Naive B cell (primary cell): ENCODE measurements around the gene TOM1L2. TPM values are rescaled to one million over a fixed set of nuclear protein-coding genes. Genes with fewer than 3 reads are reported as not detected.

Experiments
- ATAC-seq, 2 donors: fragments of 150-1000 bp; cut with Tn5 transposase; 2 replicates each; pipeline ENCODE4 v1.10.0; 2021; ENCODE audit warnings: low read depth in 2 of 2, mild to moderate bottlenecking in 2 of 2, moderate library complexity in 2 of 2
- DNase-seq: peaks from one replicate; pipeline ENCODE4 v3.0.0; 2022
- H3K27ac Mint-ChIP-seq, 6 donors: one replicate each; pipeline ENCODE4 v1.8.0; 2020 to 2022; ENCODE audit warnings: mild to moderate bottlenecking in 6 of 6, mixed read lengths in 6 of 6, moderate library complexity in 5 of 6, inconsistent platforms in 2 of 6
- H3K27me3 Mint-ChIP-seq, 3 donors: one replicate each; pipeline ENCODE4 v1.8.0; 2021 to 2022; ENCODE audit warnings: mixed read lengths in 3 of 3, mild to moderate bottlenecking in 1 of 3
- H3K36me3 Mint-ChIP-seq, 2 donors: one replicate each; pipeline ENCODE4 v1.8.0; 2020 to 2022; ENCODE audit warnings: mixed read lengths in 2 of 2, inconsistent platforms in 1 of 2, mild to moderate bottlenecking in 1 of 2
- H3K4me1 Mint-ChIP-seq, 3 donors: one replicate each; pipeline ENCODE4 v1.8.0; 2020 to 2022; ENCODE audit warnings: mixed read lengths in 3 of 3, inconsistent platforms in 1 of 3, mild to moderate bottlenecking in 1 of 3, moderate library complexity in 1 of 3
- H3K4me3 Mint-ChIP-seq, 8 donors: one replicate each; pipeline ENCODE4 v1.8.0; 2020 to 2022; ENCODE audit warnings: mild to moderate bottlenecking in 8 of 8, mixed read lengths in 8 of 8, moderate library complexity in 8 of 8, inconsistent platforms in 2 of 8
- H3K9me3 Mint-ChIP-seq, 7 donors: one replicate each; pipeline ENCODE4 v1.8.0; 2020 to 2022; ENCODE audit warnings: mixed read lengths in 7 of 7, mild to moderate bottlenecking in 5 of 7, inconsistent platforms in 2 of 7, moderate library complexity in 1 of 7
- polyA plus RNA-seq, 6 donors: library from polyadenylated mRNA; unstranded; fragments of 300-500 nt; fragmentation: Illumina TruSeq; gene quantifications; one replicate each; pipeline ENCODE4 v1.2.3, GENCODE V29; 2021; ENCODE audit warnings: low read depth in 6 of 6

The TOM1L2 gene
- polyA plus RNA-seq, 6 donors from 2014 or later = 2.5 to 7.0 (median 3.0) TPM

- ATAC-seq (peak in 1 of 2 donors; percentile 11), DNase-seq (no peak)
- H3K4me3 Mint-ChIP-seq = peak overlapping the region in 1 of 8 donors; percentile 29
- H3K36me3 Mint-ChIP-seq = no peaks in the 10 kb centered on the region
- H3K27me3 Mint-ChIP-seq = no peaks in the 10 kb centered on the region
- H3K27ac Mint-ChIP-seq = peak overlapping the region in 3 of 6 donors; percentile 6 to 84 (median 74)
- peaks cover 27 to 42% (median 33%) of the 10 kb centered on the region in 3 donors for H3K4me1 Mint-ChIP-seq
- no peaks in the 10 kb centered on the region for H3K9me3 Mint-ChIP-seq
These were observed 120.8 kb downstream of the TOM1L2 start for GRCh38 chr17:17851103-17852002.

- Mint-ChIP-seq H3K36me3 (no peaks in the 10 kb centered on the region), H3K27ac (peak overlapping the region in 3 of 6 donors; percentile 50 to 82 (median 75)), H3K4me1 (peaks cover 27 to 42% (median 33%) of the 10 kb centered on the region in 3 donors), H3K9me3 (no peaks in the 10 kb centered on the region), H3K27me3 (no peaks in the 10 kb centered on the region), H3K4me3 (peak overlapping the region in 3 of 8 donors; percentile 0 to 37 (median 19))
- ATAC-seq (peak; percentile 92), DNase-seq (peak; percentile 57)
These were observed 122.3 kb downstream of the TOM1L2 start for GRCh38 chr17:17849845-17850373.

GRCh38 chr17:17849147-17849820 is 122.9 kb downstream of the TOM1L2 start:
- Mint-ChIP-seq H3K4me3 (no peak overlapping the region), H3K27ac (peak overlapping the region in 3 of 6 donors; percentile 10 to 57 (median 33)), H3K27me3 (no peaks in the 10 kb centered on the region), H3K36me3 (no peaks in the 10 kb centered on the region), H3K4me1 (peaks cover 27 to 42% (median 33%) of the 10 kb centered on the region in 3 donors), H3K9me3 (no peaks in the 10 kb centered on the region)
- DNase-seq (no peak), ATAC-seq (peak; percentile 19 to 32)

GRCh38 chr17:17848311-17849082 is 123.7 kb downstream of the TOM1L2 start:
- Mint-ChIP-seq H3K9me3 (no peaks in the 10 kb centered on the region), H3K27me3 (no peaks in the 10 kb centered on the region), H3K4me3 (no peak overlapping the region), H3K27ac (peak overlapping the region in 2 of 6 donors; percentile 26 to 39), H3K4me1 (peaks cover 27 to 42% (median 33%) of the 10 kb centered on the region in 3 donors), H3K36me3 (no peaks in the 10 kb centered on the region)
- ATAC-seq = no peak
- no peak for DNase-seq

- no peaks in the 10 kb centered on the region for H3K36me3 Mint-ChIP-seq
- peak overlapping the region in 1 of 6 donors; percentile 26 for H3K27ac Mint-ChIP-seq
- no peak overlapping the region for H3K4me3 Mint-ChIP-seq
- H3K27me3 Mint-ChIP-seq = no peaks in the 10 kb centered on the region
- no peaks in the 10 kb centered on the region for H3K9me3 Mint-ChIP-seq
- peaks cover 27 to 42% (median 33%) of the 10 kb centered on the region in 3 donors for H3K4me1 Mint-ChIP-seq
- ATAC-seq (no peak), DNase-seq (no peak)
These were observed 124.5 kb downstream of the TOM1L2 start for GRCh38 chr17:17847726-17848125.

GRCh38 chr17:17847118-17847689 is 125.0 kb downstream of the TOM1L2 start:
- DNase-seq (no peak), ATAC-seq (no peak)
- no peak overlapping the region for H3K4me3 Mint-ChIP-seq
- H3K27me3 Mint-ChIP-seq = no peaks in the 10 kb centered on the region
- peak overlapping the region in 1 of 6 donors; percentile 59 for H3K27ac Mint-ChIP-seq
- no peaks in the 10 kb centered on the region for H3K9me3 Mint-ChIP-seq
- H3K36me3 Mint-ChIP-seq = no peaks in the 10 kb centered on the region
- peaks cover 26 to 41% (median 33%) of the 10 kb centered on the region in 3 donors for H3K4me1 Mint-ChIP-seq

- no peak for ATAC-seq
These were observed 125.6 kb downstream of the TOM1L2 start for GRCh38 chr17:17846645-17847044.

GRCh38 chr17:17846003-17846402 is 126.2 kb downstream of the TOM1L2 start:
- Mint-ChIP-seq H3K27ac (no peak overlapping the region), H3K27me3 (no peaks in the 10 kb centered on the region)

More at GRCh38 chr17:17846645-17847044, 125.6 kb downstream of the TOM1L2 start:
- H3K27ac Mint-ChIP-seq = no peak overlapping the region
- no peaks in the 10 kb centered on the region for H3K27me3 Mint-ChIP-seq
- peaks cover 20 to 36% (median 29%) of the 10 kb centered on the region in 3 donors for H3K4me1 Mint-ChIP-seq
- H3K9me3 Mint-ChIP-seq = no peaks in the 10 kb centered on the region
- DNase-seq = no peak
- H3K4me3 Mint-ChIP-seq = no peak overlapping the region
- H3K36me3 Mint-ChIP-seq = no peaks in the 10 kb centered on the region

GRCh38 chr17:17845046-17845775 is 127.0 kb downstream of the TOM1L2 start:
- H3K4me1 Mint-ChIP-seq = peaks cover 13 to 28% (median 21%) of the 10 kb centered on the region in 3 donors
- no peak overlapping the region for H3K4me3 Mint-ChIP-seq
- no peaks in the 10 kb centered on the region for H3K9me3 Mint-ChIP-seq
- H3K36me3 Mint-ChIP-seq = no peaks in the 10 kb centered on the region
- H3K27me3 Mint-ChIP-seq = no peaks in the 10 kb centered on the region
- no peak overlapping the region for H3K27ac Mint-ChIP-seq
- no peak for DNase-seq
- no peak for ATAC-seq

More at GRCh38 chr17:17846003-17846402, 126.2 kb downstream of the TOM1L2 start:
- Mint-ChIP-seq H3K36me3 (no peaks in the 10 kb centered on the region), H3K4me1 (peaks cover 16 to 32% (median 25%) of the 10 kb centered on the region in 3 donors), H3K4me3 (no peak overlapping the region), H3K9me3 (no peaks in the 10 kb centered on the region)
- DNase-seq = no peak
- no peak for ATAC-seq

- Mint-ChIP-seq H3K4me1 (peaks cover 8 to 25% (median 16%) of the 10 kb centered on the region in 3 donors), H3K27me3 (no peaks in the 10 kb centered on the region), H3K27ac (no peak overlapping the region), H3K36me3 (no peaks in the 10 kb centered on the region), H3K4me3 (no peak overlapping the region), H3K9me3 (no peaks in the 10 kb centered on the region)
- ATAC-seq (no peak), DNase-seq (no peak)
These were observed 127.7 kb downstream of the TOM1L2 start for GRCh38 chr17:17844500-17844899.

GRCh38 chr17:17844079-17844478 is 128.1 kb downstream of the TOM1L2 start:
- DNase-seq (no peak), ATAC-seq (no peak)
- H3K27ac Mint-ChIP-seq = no peak overlapping the region
- H3K9me3 Mint-ChIP-seq = no peaks in the 10 kb centered on the region
- no peak overlapping the region for H3K4me3 Mint-ChIP-seq
- peaks cover 8 to 25% (median 17%) of the 10 kb centered on the region in 3 donors for H3K4me1 Mint-ChIP-seq
- no peaks in the 10 kb centered on the region for H3K36me3 Mint-ChIP-seq
- H3K27me3 Mint-ChIP-seq = no peaks in the 10 kb centered on the region

GRCh38 chr17:17843096-17843495 is 129.1 kb downstream of the TOM1L2 start:
- no peaks in the 10 kb centered on the region for H3K36me3 Mint-ChIP-seq
- ATAC-seq = no peak
- peaks cover 6 to 27% (median 22%) of the 10 kb centered on the region in 3 donors for H3K4me1 Mint-ChIP-seq
- H3K27ac Mint-ChIP-seq = no peak overlapping the region
- no peaks in the 10 kb centered on the region for H3K9me3 Mint-ChIP-seq
- no peaks in the 10 kb centered on the region for H3K27me3 Mint-ChIP-seq
- no peak overlapping the region for H3K4me3 Mint-ChIP-seq
- no peak for DNase-seq
